Nephron (organoid): ENCODE results near the gene KCTD3.
A peak's percentile ranks its signal among the peaks of the same experiment; 100 is the strongest.

ENCODE experiments used
- H3K27ac Mint-ChIP-seq, 3 experiments: 2 replicates each; pipeline ENCODE4 v1.8.0; 2020; ENCODE audit warnings: mixed read lengths in 3 of 3, mild to moderate bottlenecking in 2 of 3, moderate library complexity in 1 of 3
- H3K27me3 Mint-ChIP-seq: 2 replicates; pipeline ENCODE4 v1.8.0; 2021; ENCODE audit warnings: low read depth, mild to moderate bottlenecking, moderate library complexity, mixed read lengths
- H3K36me3 Mint-ChIP-seq: 2 replicates; pipeline ENCODE4 v1.8.0; 2020; ENCODE audit warnings: low read depth, mixed read lengths
- H3K4me1 Mint-ChIP-seq: 2 replicates; pipeline ENCODE4 v1.8.0; 2020; ENCODE audit warnings: mixed read lengths
- H3K4me3 Mint-ChIP-seq, 3 experiments: 2 replicates each; pipeline ENCODE4 v1.8.0; 2020; ENCODE audit warnings: mild to moderate bottlenecking in 3 of 3, mixed read lengths in 3 of 3, moderate library complexity in 2 of 3
- H3K9me3 Mint-ChIP-seq: 2 replicates; pipeline ENCODE4 v1.8.0; 2020; ENCODE audit warnings: mixed read lengths
- CTCF ChIP-seq, 3 experiments: fragments of 200-600 bp; sonication (generic); IDR thresholded peaks; one replicate each; pipeline ENCODE4 v1.5.0; 2021; ENCODE audit warnings: antibody characterized with exemption in 3 of 3; ENCODE audit not compliant: unreplicated experiment in 3 of 3

Gene KCTD3

DNA sequence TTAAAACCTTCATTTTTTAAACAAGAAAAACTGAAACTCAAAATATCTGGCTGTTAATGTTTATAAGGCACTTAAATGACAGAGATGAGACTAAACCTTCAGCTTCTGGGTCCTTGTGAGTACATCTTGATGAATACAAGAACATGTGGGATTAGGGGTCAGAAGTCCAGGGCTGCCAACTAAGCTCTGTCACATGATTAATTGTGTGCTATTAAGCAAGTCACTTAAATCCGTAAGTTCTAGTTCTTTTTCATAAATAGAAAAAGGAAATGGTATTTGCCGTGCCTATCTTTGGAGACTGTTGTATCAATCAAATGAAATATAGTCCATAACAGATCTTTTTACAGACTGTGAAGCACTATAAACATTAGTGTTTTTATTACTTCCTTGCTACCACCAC is 43.2 kb upstream of the KCTD3 start:
- Mint-ChIP-seq H3K36me3 (no peaks in the 10 kb centered on the region), H3K27me3 (no peaks in the 10 kb centered on the region), H3K27ac (peak overlapping the region in 1 of 3 experiments; percentile 32), H3K4me1 (peaks cover 7% of the 10 kb centered on the region), H3K9me3 (no peaks in the 10 kb centered on the region), H3K4me3 (no peak overlapping the region)
- no peak for TF ChIP-seq CTCF (IDR thresholded peaks at IDR 0.05; ENCODE audit: unreplicated experiment in 3 of 3)

- Mint-ChIP-seq H3K27me3 (no peaks in the 10 kb centered on the region), H3K4me3 (no peak overlapping the region), H3K36me3 (no peaks in the 10 kb centered on the region), H3K27ac (no peak overlapping the region), H3K4me1 (peaks cover 7% of the 10 kb centered on the region), H3K9me3 (no peaks in the 10 kb centered on the region)
- peak; percentile 62 to 78 (median 66) for TF ChIP-seq CTCF (IDR thresholded peaks at IDR 0.05; ENCODE audit: unreplicated experiment in 3 of 3)
These were observed 40.8 kb upstream of the KCTD3 start for GRCh38 chr1:215526147-215526845.

GRCh38 chr1:215526846-215527151 is 40.3 kb upstream of the KCTD3 start:
- Mint-ChIP-seq H3K4me3 (no peak overlapping the region), H3K27me3 (no peaks in the 10 kb centered on the region), H3K9me3 (no peaks in the 10 kb centered on the region), H3K27ac (no peak overlapping the region), H3K36me3 (no peaks in the 10 kb centered on the region), H3K4me1 (peaks cover 7% of the 10 kb centered on the region)
- no peak for TF ChIP-seq CTCF (IDR thresholded peaks at IDR 0.05; ENCODE audit: unreplicated experiment in 3 of 3)

DNA sequence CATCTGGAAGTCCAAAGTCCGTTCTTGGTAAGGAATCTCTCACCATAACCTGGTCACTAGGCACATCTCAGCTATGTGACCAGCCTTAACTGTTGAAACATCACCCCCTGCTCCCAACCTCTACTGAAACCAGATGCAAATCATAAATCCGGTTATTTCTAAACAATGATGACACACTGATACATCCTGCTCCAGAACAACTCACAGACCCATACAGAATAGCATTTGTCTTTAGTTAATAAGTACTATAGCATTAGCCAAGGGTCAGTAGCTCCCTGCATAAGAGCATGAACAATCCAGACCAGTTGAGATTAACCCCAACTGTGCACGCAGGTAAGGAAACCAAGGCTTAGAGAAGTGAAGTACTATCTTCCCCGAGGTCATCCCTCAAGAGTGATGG is 38.0 kb upstream of the KCTD3 start:
- Mint-ChIP-seq H3K27me3 (no peaks in the 10 kb centered on the region), H3K27ac (no peak overlapping the region)

DNA sequence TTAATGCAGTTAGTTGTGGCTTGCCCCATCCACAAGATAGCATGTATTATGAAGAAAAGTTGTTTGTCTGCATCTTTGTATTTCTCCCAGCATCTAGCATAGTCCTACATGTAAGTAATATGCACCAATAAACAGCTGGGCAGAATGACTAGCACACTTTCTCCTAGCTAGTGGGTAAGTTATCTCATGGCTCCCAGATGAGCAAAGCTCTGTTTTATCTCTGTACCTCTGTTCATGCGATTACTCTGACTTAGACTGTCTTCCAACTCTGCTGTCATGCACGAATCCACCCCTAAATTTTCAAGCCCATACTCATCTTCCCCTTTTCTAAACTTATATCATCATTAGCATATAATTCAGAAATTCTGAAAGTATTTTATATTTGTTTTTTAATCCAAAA is 37.5 kb upstream of the KCTD3 start:
- Mint-ChIP-seq H3K9me3 (peaks cover 5% of the 10 kb centered on the region), H3K4me1 (no peaks in the 10 kb centered on the region), H3K36me3 (no peaks in the 10 kb centered on the region), H3K4me3 (no peak overlapping the region), H3K27me3 (no peaks in the 10 kb centered on the region), H3K27ac (no peak overlapping the region)
- no peak for TF ChIP-seq CTCF (IDR thresholded peaks at IDR 0.05; ENCODE audit: unreplicated experiment in 3 of 3)

More for the DNA sequence above, 38.0 kb upstream of the KCTD3 start:
- no peaks in the 10 kb centered on the region for H3K36me3 Mint-ChIP-seq
- peaks cover 3% of the 10 kb centered on the region for H3K4me1 Mint-ChIP-seq
- no peak overlapping the region for H3K4me3 Mint-ChIP-seq
- H3K9me3 Mint-ChIP-seq = peaks cover 5% of the 10 kb centered on the region
- no peak for TF ChIP-seq CTCF (IDR thresholded peaks at IDR 0.05; ENCODE audit: unreplicated experiment in 3 of 3)

- H3K9me3 Mint-ChIP-seq = peaks cover 10% of the 10 kb centered on the region
- no peak for TF ChIP-seq CTCF (IDR thresholded peaks at IDR 0.05; ENCODE audit: unreplicated experiment in 3 of 3)
- H3K4me1 Mint-ChIP-seq = no peaks in the 10 kb centered on the region
- no peak overlapping the region for H3K27ac Mint-ChIP-seq
- H3K27me3 Mint-ChIP-seq = no peaks in the 10 kb centered on the region
- no peak overlapping the region for H3K4me3 Mint-ChIP-seq
- H3K36me3 Mint-ChIP-seq = no peaks in the 10 kb centered on the region
These were observed 36.6 kb upstream of the KCTD3 start for GRCh38 chr1:215530401-215530984.
